ENCODE results near the gene EIF3CL. TPM values are rescaled to one million over a fixed set of nuclear protein-coding genes. Genes with fewer than 3 reads are reported as not detected.

EIF3CL gene, protein sequence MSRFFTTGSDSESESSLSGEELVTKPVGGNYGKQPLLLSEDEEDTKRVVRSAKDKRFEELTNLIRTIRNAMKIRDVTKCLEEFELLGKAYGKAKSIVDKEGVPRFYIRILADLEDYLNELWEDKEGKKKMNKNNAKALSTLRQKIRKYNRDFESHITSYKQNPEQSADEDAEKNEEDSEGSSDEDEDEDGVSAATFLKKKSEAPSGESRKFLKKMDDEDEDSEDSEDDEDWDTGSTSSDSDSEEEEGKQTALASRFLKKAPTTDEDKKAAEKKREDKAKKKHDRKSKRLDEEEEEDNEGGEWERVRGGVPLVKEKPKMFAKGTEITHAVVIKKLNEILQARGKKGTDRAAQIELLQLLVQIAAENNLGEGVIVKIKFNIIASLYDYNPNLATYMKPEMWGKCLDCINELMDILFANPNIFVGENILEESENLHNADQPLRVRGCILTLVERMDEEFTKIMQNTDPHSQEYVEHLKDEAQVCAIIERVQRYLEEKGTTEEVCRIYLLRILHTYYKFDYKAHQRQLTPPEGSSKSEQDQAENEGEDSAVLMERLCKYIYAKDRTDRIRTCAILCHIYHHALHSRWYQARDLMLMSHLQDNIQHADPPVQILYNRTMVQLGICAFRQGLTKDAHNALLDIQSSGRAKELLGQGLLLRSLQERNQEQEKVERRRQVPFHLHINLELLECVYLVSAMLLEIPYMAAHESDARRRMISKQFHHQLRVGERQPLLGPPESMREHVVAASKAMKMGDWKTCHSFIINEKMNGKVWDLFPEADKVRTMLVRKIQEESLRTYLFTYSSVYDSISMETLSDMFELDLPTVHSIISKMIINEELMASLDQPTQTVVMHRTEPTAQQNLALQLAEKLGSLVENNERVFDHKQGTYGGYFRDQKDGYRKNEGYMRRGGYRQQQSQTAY
- total RNA-seq = 67.1 and 85.6 TPM in 2 replicates

DNA sequence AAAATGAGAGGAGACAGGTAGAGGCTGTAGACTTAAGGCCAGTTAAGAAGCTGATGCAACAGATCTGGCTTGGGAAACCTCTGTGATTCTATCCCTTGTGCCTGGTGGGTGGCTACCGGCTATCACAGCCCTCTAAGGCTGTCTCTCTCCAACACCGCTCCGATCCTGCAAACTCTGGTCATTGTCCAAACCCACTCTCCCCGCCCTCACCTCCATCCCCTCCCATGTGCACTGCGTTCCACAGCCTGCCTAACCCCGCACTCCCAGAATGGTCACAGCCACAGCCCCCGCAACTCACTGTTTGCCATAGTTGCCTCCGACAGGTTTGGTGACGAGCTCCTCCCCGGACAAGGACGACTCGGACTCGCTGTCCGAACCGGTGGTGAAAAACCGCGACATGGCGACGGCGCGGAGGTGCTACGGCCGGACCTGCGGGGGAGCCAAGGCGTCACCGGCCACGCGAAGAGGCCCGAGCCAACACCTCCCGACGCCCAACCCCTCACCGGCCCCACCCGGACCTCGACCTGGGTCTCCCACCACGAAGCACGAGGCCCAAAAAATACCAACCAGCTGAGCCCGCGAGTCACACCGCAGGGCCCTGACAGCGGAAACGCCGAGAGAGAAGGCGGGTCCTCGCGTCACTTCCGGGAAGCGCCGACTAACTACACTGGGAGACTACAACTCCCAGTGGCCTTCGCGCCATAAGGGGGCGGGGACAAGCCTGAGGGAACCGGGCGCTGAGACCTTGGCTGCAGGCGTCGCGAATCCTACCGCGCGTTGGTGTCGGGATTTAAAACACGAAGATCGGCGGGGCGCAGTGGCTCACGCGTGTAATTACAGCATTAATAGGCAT is at the start of gene EIF3CL:
TSS of gene EIF3CL (minus strand) at position 622 of the 853 bp plus-strand sequence. CDS start at position 399, 223 bp downstream.

DNA sequence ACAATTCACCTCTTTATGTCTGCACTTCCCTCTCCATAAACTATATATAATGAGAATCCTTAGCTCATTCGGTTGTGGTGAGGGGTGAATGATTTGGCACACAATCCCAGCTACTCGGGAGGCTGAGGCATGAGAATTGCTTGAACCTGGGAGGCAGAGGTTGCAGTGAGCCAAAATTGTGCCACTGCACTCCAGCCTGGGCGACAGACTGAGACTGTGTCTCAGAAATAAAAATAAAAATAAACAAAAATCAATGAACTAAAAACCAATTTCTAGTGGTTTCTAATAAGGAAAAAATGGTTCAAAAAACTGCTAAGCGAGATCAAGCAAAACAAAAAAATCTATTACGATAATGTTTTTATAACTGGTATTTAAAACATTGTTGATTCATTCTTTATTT is 40.2 kb downstream of the EIF3CL start, which contains the start of gene NPIPB6:
TSS of gene NPIPB6 (minus strand) at position 101 of the 400 bp plus-strand sequence. CDS start 686 bp downstream, outside the sequence.

Other genes with a start within 250 kb of the EIF3CL start
- gene XPO6, start 191.9 kb downstream of the EIF3CL start, total RNA-seq = 62.7 and 86.2 TPM in 2 replicates
- not detected in 2 replicates for gene SBK1, start 111.3 kb downstream of the EIF3CL start, total RNA-seq
- gene NPIPB6, start 40.3 kb downstream of the EIF3CL start, total RNA-seq = 0.47 and 0.94 TPM in 2 replicates
- gene NPIPB7, start 68.5 kb upstream of the EIF3CL start, total RNA-seq = not detected in 2 replicates
- gene CLN3, start 88.2 kb upstream of the EIF3CL start, total RNA-seq = 11.4 and 13.9 TPM in 2 replicates
- gene APOBR, start 90.8 kb upstream of the EIF3CL start, total RNA-seq = not detected in 2 replicates
- gene IL27, start 103.0 kb upstream of the EIF3CL start, total RNA-seq = not detected in 2 replicates
- gene NUPR1, start 135.1 kb upstream of the EIF3CL start, total RNA-seq = 18.9 and 60.0 TPM in 2 replicates
- gene SGF29, start 150.1 kb upstream of the EIF3CL start, total RNA-seq = 6.5 and 10.2 TPM in 2 replicates
- not detected in 2 replicates for gene SULT1A2, start 193.2 kb upstream of the EIF3CL start, total RNA-seq
- 0.60 and 5.2 TPM in 2 replicates for gene SULT1A1, start 206.2 kb upstream of the EIF3CL start, total RNA-seq
- gene NPIPB8, start 234.2 kb upstream of the EIF3CL start, total RNA-seq = not detected in 2 replicates